Measurements from ENCODE around the gene PPP5C.

Gene PPP5C

DNA sequence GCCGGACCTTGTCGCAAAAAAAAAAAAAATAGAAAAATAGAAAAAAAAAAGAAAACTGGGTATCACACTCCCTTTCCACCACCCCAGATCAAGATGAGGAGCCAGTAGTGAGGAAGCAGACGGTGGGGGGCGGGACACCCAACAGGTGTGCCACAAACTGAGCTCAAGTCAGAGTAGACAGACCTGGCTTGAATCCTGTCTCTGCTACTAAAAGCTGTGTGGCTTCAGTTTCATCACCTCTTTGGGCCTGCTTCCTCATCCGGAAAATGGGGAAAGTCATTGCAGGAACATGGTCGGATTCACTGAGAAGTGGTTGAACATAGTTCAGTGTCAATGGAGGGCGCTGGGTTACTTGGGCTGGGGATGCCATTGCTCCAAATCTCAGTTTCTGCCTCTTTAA lies 47.2 kb upstream of the PPP5C start:
- Histone ChIP-seq H2BK5ac (ENCODE audit: low read depth, low read length, poor library complexity) (no peak overlapping the region), H3K79me1 (ENCODE audit: low read length) (peaks cover 13% of the 10 kb centered on the region), H3K4me3 (ENCODE audit: low read depth, low read length) (no peak overlapping the region), H3K36me3 (ENCODE audit: control insufficient read depth in 1 of 2, insufficient read depth in 2 of 2, low read length in 2 of 2) (no peaks in the 10 kb centered on the region), H2AFZ (ENCODE audit: insufficient read depth, low read length, poor library complexity) (no peak overlapping the region), H3K14ac (ENCODE audit: low read length) (no peak overlapping the region), H2BK12ac (ENCODE audit: low read length) (no peak overlapping the region), H2BK120ac (ENCODE audit: insufficient read depth, low read length, poor library complexity) (no peak overlapping the region), H2AK5ac (ENCODE audit: low read length) (no peak overlapping the region), H3K27me3 (ENCODE audit: insufficient read depth, low read length) (no peaks in the 10 kb centered on the region), H3K4ac (ENCODE audit: low read depth, low read length) (no peak overlapping the region), H4K12ac (ENCODE audit: low read depth, low read length) (no peak overlapping the region), H3K79me2 (ENCODE audit: control insufficient read depth, insufficient read depth, low read length, poor library complexity) (peaks cover 5% of the 10 kb centered on the region), H3K27ac (ENCODE audit: low read depth, low read length) (no peak overlapping the region), H3K4me2 (ENCODE audit: low read length) (no peak overlapping the region), H3K18ac (ENCODE audit: low read length) (no peak overlapping the region), H3K9ac (ENCODE audit: low read length) (no peak overlapping the region), H3K23ac (ENCODE audit: low read length) (no peak overlapping the region), H4K91ac (ENCODE audit: low read depth, low read length) (no peak overlapping the region), H3K9me3 (ENCODE audit: insufficient read depth, low read depth, low read length) (no peaks in the 10 kb centered on the region), H4K8ac (ENCODE audit: low read depth, low read length) (no peak overlapping the region), H3K4me1 (ENCODE audit: control insufficient read depth in 1 of 2, insufficient read depth in 2 of 2, low read length in 2 of 2) (peaks cover 10 to 15% of the 10 kb centered on the region in 2 experiments)
- no CpG with 5 or more reads among the region's 7 CpGs for WGBS (ENCODE audit: extremely low coverage, insufficient coverage, insufficient read length)
- DNase-seq, result no peak

DNA sequence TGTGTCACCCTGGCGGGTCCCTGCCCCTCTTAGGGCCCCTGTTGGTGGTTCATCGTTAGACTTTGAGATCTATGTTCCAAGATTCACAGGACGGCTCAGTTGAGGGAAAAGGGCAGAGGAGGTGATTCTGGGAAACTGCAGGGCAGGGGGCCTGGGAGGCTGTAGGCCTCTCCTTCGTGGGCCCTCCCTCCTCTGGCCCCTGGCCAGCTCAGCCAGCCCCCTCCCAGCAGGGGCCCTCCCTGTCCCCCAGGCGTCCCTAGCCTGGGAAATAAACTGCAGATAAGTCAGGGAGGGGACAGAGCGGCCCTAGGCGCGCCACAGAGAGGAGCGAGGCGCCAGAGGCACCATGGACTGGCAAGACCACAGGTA lies 43.6 kb upstream of the PPP5C start:
- peak overlapping the region; percentile 77 for H4K12ac ChIP-seq (ENCODE audit: low read depth, low read length)
- H3K79me1 ChIP-seq (ENCODE audit: low read length), result peaks cover 11% of the 10 kb centered on the region
- no CpG with 5 or more reads among the region's 10 CpGs for WGBS (ENCODE audit: extremely low coverage, insufficient coverage, insufficient read length)
- H2AK5ac ChIP-seq (ENCODE audit: low read length), result peak overlapping the region; percentile 9
- peak overlapping the region; percentile 58 for H2BK120ac ChIP-seq (ENCODE audit: insufficient read depth, low read length, poor library complexity)
- peak overlapping the region; percentile 70 for H4K8ac ChIP-seq (ENCODE audit: low read depth, low read length)
- no peak for DNase-seq
- peak overlapping the region; percentile 56 for H3K4me2 ChIP-seq (ENCODE audit: low read length)
- H4K91ac ChIP-seq (ENCODE audit: low read depth, low read length), result peak overlapping the region; percentile 86
- H2BK5ac ChIP-seq (ENCODE audit: low read depth, low read length, poor library complexity), result no peak overlapping the region
- peaks cover 5% of the 10 kb centered on the region for H3K9me3 ChIP-seq (ENCODE audit: insufficient read depth, low read depth, low read length)
- H2BK12ac ChIP-seq (ENCODE audit: low read length), result peak overlapping the region; percentile 2
- no peak overlapping the region for H3K27ac ChIP-seq (ENCODE audit: low read depth, low read length)
- no peaks in the 10 kb centered on the region for H3K27me3 ChIP-seq (ENCODE audit: insufficient read depth, low read length)
- H2AFZ ChIP-seq (ENCODE audit: insufficient read depth, low read length, poor library complexity), result peak overlapping the region; percentile 98
- H3K4me3 ChIP-seq (ENCODE audit: low read depth, low read length), result no peak overlapping the region
- H3K79me2 ChIP-seq (ENCODE audit: control insufficient read depth, insufficient read depth, low read length, poor library complexity), result peaks cover 3% of the 10 kb centered on the region
- H3K23ac ChIP-seq (ENCODE audit: low read length), result no peak overlapping the region
- no peak overlapping the region for H3K4ac ChIP-seq (ENCODE audit: low read depth, low read length)
- H3K18ac ChIP-seq (ENCODE audit: low read length), result peak overlapping the region; percentile 85
- peaks cover 3 to 4% of the 10 kb centered on the region in 2 experiments for H3K36me3 ChIP-seq (ENCODE audit: control insufficient read depth in 1 of 2, insufficient read depth in 2 of 2, low read length in 2 of 2)
- H3K4me1 ChIP-seq (ENCODE audit: control insufficient read depth in 1 of 2, insufficient read depth in 2 of 2, low read length in 2 of 2), result peaks cover 10 to 13% of the 10 kb centered on the region in 2 experiments
- peak overlapping the region; percentile 80 for H3K14ac ChIP-seq (ENCODE audit: low read length)
- H3K9ac ChIP-seq (ENCODE audit: low read length), result no peak overlapping the region

DNA sequence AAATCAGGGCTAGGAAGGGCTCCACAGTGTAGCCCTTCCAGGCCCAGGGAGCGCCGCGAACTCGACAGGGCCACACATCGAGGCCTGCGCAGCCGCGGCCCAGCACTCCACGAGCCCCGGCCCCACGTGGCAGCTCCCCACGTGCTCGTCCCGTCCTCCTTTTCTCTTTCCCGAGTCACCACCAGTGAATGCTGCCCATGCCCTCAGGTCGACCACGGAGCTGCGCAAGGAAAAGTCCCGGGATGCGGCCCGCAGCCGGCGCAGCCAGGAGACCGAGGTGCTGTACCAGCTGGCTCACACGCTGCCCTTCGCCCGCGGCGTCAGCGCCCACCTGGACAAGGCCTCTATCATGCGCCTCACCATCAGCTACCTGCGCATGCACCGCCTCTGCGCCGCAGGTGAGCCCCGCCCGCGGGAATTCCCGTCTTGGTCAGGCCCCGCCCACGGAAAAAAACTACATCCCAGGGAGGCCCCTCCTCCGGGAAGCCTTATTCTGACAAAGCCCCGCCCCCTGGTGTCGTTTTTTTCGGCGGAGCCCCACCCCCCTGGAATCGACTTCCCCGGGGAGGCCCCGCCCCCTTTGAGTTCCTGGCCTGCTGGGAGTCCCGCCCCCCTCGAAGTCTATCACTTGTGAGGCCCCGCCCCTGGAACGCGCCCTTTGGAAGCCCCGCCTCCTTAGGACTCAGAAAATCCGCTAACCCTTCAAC lies 43.0 kb upstream of the PPP5C start:
- peak overlapping the region; percentile 58 for H2BK120ac ChIP-seq (ENCODE audit: insufficient read depth, low read length, poor library complexity)
- H2BK5ac ChIP-seq (ENCODE audit: low read depth, low read length, poor library complexity), result no peak overlapping the region
- peaks cover 3% of the 10 kb centered on the region for H3K79me2 ChIP-seq (ENCODE audit: control insufficient read depth, insufficient read depth, low read length, poor library complexity)
- H3K79me1 ChIP-seq (ENCODE audit: low read length), result peaks cover 11% of the 10 kb centered on the region
- H3K18ac ChIP-seq (ENCODE audit: low read length), result peak overlapping the region; percentile 85
- H3K9me3 ChIP-seq (ENCODE audit: insufficient read depth, low read depth, low read length), result peaks cover 5% of the 10 kb centered on the region
- H3K4me1 ChIP-seq (ENCODE audit: control insufficient read depth in 1 of 2, insufficient read depth in 2 of 2, low read length in 2 of 2), result peaks cover 10 to 13% of the 10 kb centered on the region in 2 experiments
- H3K27ac ChIP-seq (ENCODE audit: low read depth, low read length), result no peak overlapping the region
- peak overlapping the region; percentile 70 for H4K8ac ChIP-seq (ENCODE audit: low read depth, low read length)
- peak overlapping the region; percentile 80 for H3K14ac ChIP-seq (ENCODE audit: low read length)
- peak overlapping the region; percentile 9 for H2AK5ac ChIP-seq (ENCODE audit: low read length)
- H3K23ac ChIP-seq (ENCODE audit: low read length), result no peak overlapping the region
- H2BK12ac ChIP-seq (ENCODE audit: low read length), result no peak overlapping the region
- WGBS (ENCODE audit: extremely low coverage, insufficient coverage, insufficient read length), result no CpG with 5 or more reads among the region's 56 CpGs
- peak overlapping the region; percentile 48 for H3K4ac ChIP-seq (ENCODE audit: low read depth, low read length)
- peak overlapping the region; percentile 56 for H3K4me2 ChIP-seq (ENCODE audit: low read length)
- H3K9ac ChIP-seq (ENCODE audit: low read length), result no peak overlapping the region
- peak overlapping the region; percentile 98 for H2AFZ ChIP-seq (ENCODE audit: insufficient read depth, low read length, poor library complexity)
- no peaks in the 10 kb centered on the region for H3K27me3 ChIP-seq (ENCODE audit: insufficient read depth, low read length)
- peak overlapping the region; percentile 86 for H4K91ac ChIP-seq (ENCODE audit: low read depth, low read length)
- H3K4me3 ChIP-seq (ENCODE audit: low read depth, low read length), result peak overlapping the region; percentile 55
- peaks cover 3 to 4% of the 10 kb centered on the region in 2 experiments for H3K36me3 ChIP-seq (ENCODE audit: control insufficient read depth in 1 of 2, insufficient read depth in 2 of 2, low read length in 2 of 2)
- peak; percentile 52 to 62 for DNase-seq
- H4K12ac ChIP-seq (ENCODE audit: low read depth, low read length), result peak overlapping the region; percentile 77

DNA sequence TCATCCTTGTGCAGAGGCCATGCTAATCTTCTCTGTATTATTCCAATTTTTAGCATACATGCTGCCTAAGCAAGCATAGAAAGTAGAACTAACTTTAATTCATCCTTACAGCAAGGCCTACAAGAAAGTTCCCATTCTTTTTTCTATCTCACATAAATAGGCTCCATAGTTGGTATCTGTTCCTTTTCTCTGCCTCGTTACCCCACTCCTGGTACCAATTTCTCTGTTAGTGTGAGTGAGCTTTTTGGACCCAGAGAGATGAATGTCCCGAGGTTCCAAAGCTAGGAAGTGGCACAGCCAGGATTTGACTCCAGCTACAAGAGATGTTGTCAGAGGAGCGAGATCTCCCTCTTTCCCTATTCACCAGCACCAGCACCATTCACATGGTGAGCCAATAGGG lies 40.4 kb upstream of the PPP5C start:
- DNase-seq, result no peak
- no peak overlapping the region for H3K27ac ChIP-seq (ENCODE audit: low read depth, low read length)
- no peak overlapping the region for H3K14ac ChIP-seq (ENCODE audit: low read length)
- no peak overlapping the region for H3K4me2 ChIP-seq (ENCODE audit: low read length)
- no peak overlapping the region for H3K9ac ChIP-seq (ENCODE audit: low read length)
- peaks cover 7% of the 10 kb centered on the region in 2 experiments for H3K4me1 ChIP-seq (ENCODE audit: control insufficient read depth in 1 of 2, insufficient read depth in 2 of 2, low read length in 2 of 2)
- peaks cover 7% of the 10 kb centered on the region for H3K9me3 ChIP-seq (ENCODE audit: insufficient read depth, low read depth, low read length)
- no peak overlapping the region for H2AFZ ChIP-seq (ENCODE audit: insufficient read depth, low read length, poor library complexity)
- H3K79me2 ChIP-seq (ENCODE audit: control insufficient read depth, insufficient read depth, low read length, poor library complexity), result peaks cover 3% of the 10 kb centered on the region
- H2AK5ac ChIP-seq (ENCODE audit: low read length), result no peak overlapping the region
- no CpG with 5 or more reads among the region's 3 CpGs for WGBS (ENCODE audit: extremely low coverage, insufficient coverage, insufficient read length)
- H3K18ac ChIP-seq (ENCODE audit: low read length), result no peak overlapping the region
- no peak overlapping the region for H2BK12ac ChIP-seq (ENCODE audit: low read length)
- no peak overlapping the region for H4K8ac ChIP-seq (ENCODE audit: low read depth, low read length)
- no peak overlapping the region for H3K4me3 ChIP-seq (ENCODE audit: low read depth, low read length)
- no peak overlapping the region for H4K12ac ChIP-seq (ENCODE audit: low read depth, low read length)
- no peaks in the 10 kb centered on the region for H3K27me3 ChIP-seq (ENCODE audit: insufficient read depth, low read length)
- peaks cover 7% of the 10 kb centered on the region for H3K79me1 ChIP-seq (ENCODE audit: low read length)
- no peak overlapping the region for H3K23ac ChIP-seq (ENCODE audit: low read length)
- H2BK120ac ChIP-seq (ENCODE audit: insufficient read depth, low read length, poor library complexity), result no peak overlapping the region
- H3K4ac ChIP-seq (ENCODE audit: low read depth, low read length), result no peak overlapping the region
- H3K36me3 ChIP-seq (ENCODE audit: control insufficient read depth in 1 of 2, insufficient read depth in 2 of 2, low read length in 2 of 2), result peaks cover 3 to 4% of the 10 kb centered on the region in 2 experiments
- H2BK5ac ChIP-seq (ENCODE audit: low read depth, low read length, poor library complexity), result no peak overlapping the region
- no peak overlapping the region for H4K91ac ChIP-seq (ENCODE audit: low read depth, low read length)
